ENCODE data around the gene GPR25.

The GPR25 gene

GRCh38 chr1:200872446-200873115 is at the start of gene GPR25:
TSS of gene GPR25 (plus strand) at chr1:200872981. CDS start at chr1:200873038, 57 bp downstream.
- Histone ChIP-seq H3K9me3 (no peaks in the 10 kb centered on the region), H3K36me3 (replicated peaks) (no peaks in the 10 kb centered on the region), H3K27me3 (ENCODE audit: low read depth) (no peaks in the 10 kb centered on the region), H3K4me1 (no peaks in the 10 kb centered on the region), H3K4me3 (no peak within 1 kb of the TSS)
- in situ Hi-C loops (cut with MboI; ENCODE audit: low sequenced_read_pairs), result no loop called here
- no peak for DNase-seq (ENCODE audit: low spot score in 2 of 2)

DNA sequence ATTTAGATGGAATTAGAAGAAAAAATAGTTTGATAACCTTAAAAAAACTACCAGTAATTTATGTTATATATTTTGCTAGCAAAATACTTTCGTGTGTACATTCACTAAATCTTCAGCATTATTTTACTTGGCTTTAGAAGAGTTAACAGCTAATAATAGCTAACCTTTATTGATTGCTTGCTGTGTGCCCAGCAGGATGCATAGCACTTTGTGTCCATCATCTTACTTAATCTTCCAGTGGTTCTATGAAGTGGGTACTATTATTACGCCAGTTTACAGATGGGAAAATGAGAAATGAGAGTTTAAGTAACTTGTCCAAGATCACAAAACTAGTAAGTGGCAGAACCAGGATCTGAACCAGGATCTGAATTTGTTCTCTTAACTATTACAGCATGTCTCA is 41.7 kb upstream of the GPR25 start:
- in situ Hi-C loops (cut with MboI; ENCODE audit: low sequenced_read_pairs), result no loop called here
- H3K4me1 ChIP-seq, result peaks cover 5% of the 10 kb centered on the region; the same call in 1 of the 2 replicates
- no peak overlapping the region for H3K4me3 ChIP-seq
- no peaks in the 10 kb centered on the region for H3K27me3 ChIP-seq (ENCODE audit: low read depth)
- no peaks in the 10 kb centered on the region for H3K9me3 ChIP-seq
- DNase-seq (ENCODE audit: low spot score in 2 of 2), result no peak
- H3K36me3 ChIP-seq (replicated peaks), result no peaks in the 10 kb centered on the region; the same call in none of the 2 replicates

DNA sequence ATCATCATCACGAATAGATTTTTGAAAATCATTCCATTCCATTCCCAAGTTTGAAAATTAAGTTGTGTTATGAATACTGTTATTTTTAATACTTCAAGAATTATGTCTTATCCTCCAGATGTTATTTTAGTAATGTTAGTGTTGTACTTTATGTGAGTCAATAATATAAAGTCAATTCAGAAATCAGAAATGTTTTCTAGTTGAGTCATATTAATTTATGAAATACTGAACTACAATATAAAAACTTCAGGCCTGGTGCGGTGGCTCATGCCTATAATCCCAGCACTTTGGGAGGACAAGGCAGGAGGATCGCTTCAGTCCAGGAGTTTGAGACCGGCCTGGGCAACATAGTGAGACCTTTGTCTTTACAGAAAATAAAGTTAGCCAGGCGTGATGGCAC is 38.4 kb upstream of the GPR25 start:
- Histone ChIP-seq H3K36me3 (replicated peaks) (peaks cover 8% of the 10 kb centered on the region), H3K9me3 (peaks cover 5% of the 10 kb centered on the region; the same call in 1 of the 2 replicates), H3K4me3 (no peak overlapping the region), H3K4me1 (no peaks in the 10 kb centered on the region), H3K27me3 (ENCODE audit: low read depth) (no peaks in the 10 kb centered on the region)
- in situ Hi-C loops (cut with MboI; ENCODE audit: low sequenced_read_pairs), result no loop called here
- no peak for DNase-seq (ENCODE audit: low spot score in 2 of 2)

DNA sequence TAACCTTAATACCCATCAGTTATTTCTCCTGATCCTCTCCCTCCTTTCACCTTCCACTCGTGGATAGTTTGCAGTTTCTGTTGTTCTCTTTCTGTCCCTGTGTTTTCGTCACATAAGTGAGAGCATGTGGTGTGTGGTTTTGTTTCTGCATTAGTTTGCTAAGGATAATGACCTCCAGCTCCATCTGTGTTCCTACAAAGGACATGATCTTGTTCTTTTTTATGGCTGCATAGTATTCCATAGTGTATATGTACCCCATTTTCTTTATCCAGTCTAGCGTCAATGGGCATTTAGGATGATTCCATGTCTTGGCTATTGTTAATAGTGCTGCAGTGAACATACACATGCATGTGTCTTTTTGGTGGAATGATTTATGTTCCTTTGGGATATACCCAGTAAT is 36.6 kb upstream of the GPR25 start:
- H3K27me3 ChIP-seq (ENCODE audit: low read depth), result no peaks in the 10 kb centered on the region
- H3K4me1 ChIP-seq, result no peaks in the 10 kb centered on the region
- in situ Hi-C loops (cut with MboI; ENCODE audit: low sequenced_read_pairs), result no loop called here
- H3K36me3 ChIP-seq (replicated peaks), result peaks cover 8% of the 10 kb centered on the region
- no peak for DNase-seq (ENCODE audit: low spot score in 2 of 2)
- no peak overlapping the region for H3K4me3 ChIP-seq
- H3K9me3 ChIP-seq, result peaks cover 5% of the 10 kb centered on the region; the same call in 1 of the 2 replicates

- peaks cover 5% of the 10 kb centered on the region; the same call in 1 of the 2 replicates for H3K9me3 ChIP-seq
- H3K27me3 ChIP-seq (ENCODE audit: low read depth), result no peaks in the 10 kb centered on the region
- no peak overlapping the region for H3K4me3 ChIP-seq
- no peaks in the 10 kb centered on the region for H3K4me1 ChIP-seq
- DNase-seq (ENCODE audit: low spot score in 2 of 2), result no peak
- H3K36me3 ChIP-seq (replicated peaks), result peaks cover 8% of the 10 kb centered on the region
- in situ Hi-C loops (cut with MboI; ENCODE audit: low sequenced_read_pairs), result no loop called here
These were observed 34.7 kb upstream of the GPR25 start for GRCh38 chr1:200837931-200838571.

DNA sequence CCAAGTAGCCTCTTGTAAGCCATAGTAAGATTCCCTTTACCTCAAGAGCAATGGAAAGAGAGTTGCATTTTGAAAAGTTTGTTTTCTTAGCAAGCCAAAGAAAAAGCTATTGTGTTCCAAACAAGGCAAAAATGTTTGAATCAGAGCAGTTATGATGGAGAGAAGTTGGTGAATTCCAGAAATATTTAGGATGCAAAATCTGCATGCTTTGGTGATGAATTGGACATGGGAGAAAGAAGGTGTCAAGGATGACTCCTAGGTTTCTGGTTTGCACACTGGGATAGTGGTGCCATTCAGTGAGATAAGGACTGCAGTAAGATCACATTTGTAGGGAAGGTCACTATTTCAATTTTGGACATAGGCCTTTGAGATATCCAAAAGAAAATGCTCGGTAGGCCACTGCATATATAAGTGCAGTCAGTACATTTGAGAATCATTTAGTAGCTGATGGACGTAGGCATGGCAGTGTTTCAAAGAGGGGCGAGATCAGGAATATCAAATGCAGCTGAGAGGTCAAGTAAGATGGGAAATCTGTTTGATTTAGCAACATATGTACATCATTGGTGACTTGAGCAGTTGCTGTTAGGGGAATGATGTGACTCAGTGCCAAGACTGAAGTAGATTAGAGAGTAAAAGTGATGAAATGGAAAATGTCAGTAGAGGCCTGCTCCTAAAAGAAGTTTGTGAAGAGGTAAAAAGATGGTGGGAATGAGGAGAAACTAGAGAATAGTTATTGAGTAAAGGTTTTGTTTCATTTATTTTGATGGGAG is 33.9 kb upstream of the GPR25 start:
- in situ Hi-C loops (cut with MboI; ENCODE audit: low sequenced_read_pairs), result no loop called here
- peaks cover 5% of the 10 kb centered on the region; the same call in 1 of the 2 replicates for H3K9me3 ChIP-seq
- peaks cover 8% of the 10 kb centered on the region for H3K36me3 ChIP-seq (replicated peaks)
- H3K4me3 ChIP-seq, result no peak overlapping the region
- no peaks in the 10 kb centered on the region for H3K27me3 ChIP-seq (ENCODE audit: low read depth)
- H3K4me1 ChIP-seq, result no peaks in the 10 kb centered on the region
- DNase-seq (ENCODE audit: low spot score in 2 of 2), result no peak

DNA sequence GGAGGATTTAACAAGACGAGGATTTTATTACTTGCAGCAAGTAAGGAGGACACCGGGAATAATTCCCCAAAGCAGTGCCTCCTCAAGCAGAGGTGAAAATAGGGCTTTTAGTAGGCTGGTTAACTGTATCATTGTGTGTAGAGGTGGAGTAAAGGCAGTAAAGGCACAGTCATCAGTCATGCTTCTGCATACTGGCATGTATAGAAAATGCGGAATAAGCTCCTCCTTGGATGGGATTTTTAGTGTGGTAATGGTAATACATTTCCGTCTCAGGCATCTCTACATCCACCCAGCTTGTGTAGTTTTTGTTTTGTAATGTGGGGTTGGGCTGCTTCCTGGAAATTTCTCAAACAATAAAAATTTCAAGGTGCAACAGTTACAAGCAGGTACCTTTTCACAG is 27.4 kb upstream of the GPR25 start:
- H3K9me3 ChIP-seq, result no peaks in the 10 kb centered on the region
- H3K36me3 ChIP-seq (replicated peaks), result peaks cover 16% of the 10 kb centered on the region
- no peak overlapping the region for H3K4me3 ChIP-seq
- in situ Hi-C loops (cut with MboI; ENCODE audit: low sequenced_read_pairs), result no loop called here
- DNase-seq (ENCODE audit: low spot score in 2 of 2), result peak in 1 of 2 experiments; percentile 26
- H3K27me3 ChIP-seq (ENCODE audit: low read depth), result no peaks in the 10 kb centered on the region
- H3K4me1 ChIP-seq, result peaks cover 23% of the 10 kb centered on the region

GRCh38 chr1:200846398-200846797 is 26.4 kb upstream of the GPR25 start:
- Histone ChIP-seq H3K9me3 (no peaks in the 10 kb centered on the region), H3K36me3 (replicated peaks) (peaks cover 18% of the 10 kb centered on the region), H3K27me3 (ENCODE audit: low read depth) (no peaks in the 10 kb centered on the region), H3K4me1 (peaks cover 23% of the 10 kb centered on the region), H3K4me3 (no peak overlapping the region)
- peak; percentile 63 to 100 for DNase-seq (ENCODE audit: low spot score in 2 of 2)
- in situ Hi-C loops (cut with MboI; ENCODE audit: low sequenced_read_pairs), result no loop called here

GRCh38 chr1:200849430-200849829 is 23.4 kb upstream of the GPR25 start:
- in situ Hi-C loops (cut with MboI; ENCODE audit: low sequenced_read_pairs), result no loop called here
- H3K4me3 ChIP-seq, result no peak overlapping the region
- peaks cover 28% of the 10 kb centered on the region for H3K36me3 ChIP-seq (replicated peaks)
- H3K4me1 ChIP-seq, result peaks cover 23% of the 10 kb centered on the region
- DNase-seq (ENCODE audit: low spot score in 2 of 2), result no peak
- H3K9me3 ChIP-seq, result no peaks in the 10 kb centered on the region
- H3K27me3 ChIP-seq (ENCODE audit: low read depth), result no peaks in the 10 kb centered on the region

DNA sequence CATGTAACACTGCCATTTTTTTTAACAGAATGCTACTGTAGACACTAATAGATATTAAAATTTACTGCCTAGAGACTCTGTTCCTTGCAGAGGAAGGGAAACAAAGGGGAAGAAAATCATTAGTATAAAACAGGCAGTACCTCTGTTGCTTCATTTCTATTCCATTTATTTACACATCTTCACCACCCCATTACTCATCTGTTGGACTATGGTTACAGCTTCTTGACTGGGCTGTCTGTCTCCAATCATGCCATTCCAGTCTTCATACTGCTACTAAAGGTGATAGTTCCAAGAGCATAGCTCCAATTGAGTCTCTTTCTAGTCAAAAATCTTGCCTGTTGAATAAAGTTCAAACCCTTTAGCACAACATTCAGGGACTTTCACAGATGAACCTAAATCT is 22.2 kb upstream of the GPR25 start:
- peaks cover 15% of the 10 kb centered on the region for H3K4me1 ChIP-seq
- in situ Hi-C loops (cut with MboI; ENCODE audit: low sequenced_read_pairs), result no loop called here
- H3K9me3 ChIP-seq, result no peaks in the 10 kb centered on the region
- H3K36me3 ChIP-seq (replicated peaks), result peaks cover 31% of the 10 kb centered on the region
- H3K4me3 ChIP-seq, result no peak overlapping the region
- DNase-seq (ENCODE audit: low spot score in 2 of 2), result no peak
- H3K27me3 ChIP-seq (ENCODE audit: low read depth), result no peaks in the 10 kb centered on the region

GRCh38 chr1:200856716-200857357 is 15.9 kb upstream of the GPR25 start:
- Histone ChIP-seq H3K36me3 (replicated peaks) (peaks cover 37% of the 10 kb centered on the region), H3K4me1 (no peaks in the 10 kb centered on the region), H3K27me3 (ENCODE audit: low read depth) (no peaks in the 10 kb centered on the region), H3K9me3 (no peaks in the 10 kb centered on the region), H3K4me3 (no peak overlapping the region)
- no peak for DNase-seq (ENCODE audit: low spot score in 2 of 2)
- in situ Hi-C loops (cut with MboI; ENCODE audit: low sequenced_read_pairs), result no loop called here

DNA sequence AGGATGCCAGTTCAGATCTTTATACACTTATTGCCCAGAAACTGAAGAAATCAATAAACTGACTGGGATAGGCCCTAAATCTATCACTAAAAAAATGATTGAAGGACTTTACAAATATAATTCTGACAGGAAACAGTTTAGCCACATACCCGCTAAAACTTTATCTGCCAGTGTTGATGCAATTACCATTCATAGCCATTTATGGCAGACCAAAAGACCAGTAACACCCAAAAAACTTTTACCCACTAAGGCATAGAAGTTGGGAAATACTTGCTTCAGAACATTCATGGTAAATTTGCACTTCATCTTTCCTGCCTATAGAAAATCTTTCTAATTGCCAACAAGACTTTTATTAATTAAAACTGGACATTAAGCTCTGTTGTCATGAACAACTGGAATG is 15.0 kb upstream of the GPR25 start:
- no peaks in the 10 kb centered on the region for H3K4me1 ChIP-seq
- in situ Hi-C loops (cut with MboI; ENCODE audit: low sequenced_read_pairs), result no loop called here
- no peaks in the 10 kb centered on the region for H3K27me3 ChIP-seq (ENCODE audit: low read depth)
- no peaks in the 10 kb centered on the region for H3K9me3 ChIP-seq
- H3K36me3 ChIP-seq (replicated peaks), result peaks cover 37% of the 10 kb centered on the region
- no peak overlapping the region for H3K4me3 ChIP-seq
- no peak for DNase-seq (ENCODE audit: low spot score in 2 of 2)

DNA sequence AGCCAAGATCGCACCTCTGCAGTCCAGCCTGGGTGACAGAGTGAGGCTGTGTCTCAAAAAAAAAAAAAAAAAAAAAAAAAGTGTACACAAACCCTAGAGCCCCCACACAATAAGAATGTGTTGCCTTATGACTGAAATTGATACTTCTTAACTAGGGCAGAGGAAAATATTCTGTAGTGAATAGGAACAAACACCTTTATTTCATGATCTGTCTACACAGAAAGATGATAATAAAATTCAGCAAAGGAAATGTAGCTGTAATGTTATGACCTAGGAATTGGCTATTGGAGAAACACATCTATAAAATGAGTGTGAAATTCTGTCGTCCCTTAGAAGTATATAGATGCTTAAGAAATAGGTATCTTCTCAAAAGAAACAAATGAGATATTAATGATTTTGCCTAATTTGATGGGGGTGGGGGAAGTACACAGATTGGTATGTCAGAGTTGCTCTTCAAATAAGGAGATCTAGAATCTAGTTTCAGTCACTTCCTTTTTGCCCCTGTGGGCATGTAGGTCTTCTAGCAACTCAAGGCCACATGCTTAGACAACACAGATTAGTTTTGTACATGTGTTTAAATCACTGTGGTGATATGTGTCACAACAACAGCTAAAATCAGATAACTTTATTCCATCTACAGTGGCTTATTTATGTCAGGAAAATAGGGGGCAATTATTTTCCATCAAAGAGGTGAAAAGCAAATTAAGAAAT is 10.7 kb upstream of the GPR25 start:
- in situ Hi-C loops (cut with MboI; ENCODE audit: low sequenced_read_pairs), result no loop called here
- no peak for DNase-seq (ENCODE audit: low spot score in 2 of 2)
- Histone ChIP-seq H3K9me3 (no peaks in the 10 kb centered on the region), H3K4me1 (no peaks in the 10 kb centered on the region), H3K4me3 (no peak overlapping the region), H3K27me3 (ENCODE audit: low read depth) (no peaks in the 10 kb centered on the region), H3K36me3 (replicated peaks) (peaks cover 16% of the 10 kb centered on the region)

All from HAP-1 (cell line).